HEK293 (cell line): ENCODE results near the gene RNU7-1.

Experiments
- CTCF ChIA-PET: fragments of 350-600 bp; formaldehyde crosslinking; extraction: SDS; loops from one replicate; lab custom pipeline; 2021; ENCODE audit warnings: antibody characterized with exemption; lab: Yijun Ruan, JAX
- POLR2A ChIA-PET: fragments of 300-600 bp; formaldehyde crosslinking; extraction: SDS; loops from one replicate; lab custom pipeline; 2020; ENCODE audit warnings: antibody characterized with exemption, inconsistent platforms; lab: Yijun Ruan, JAX
- H3K27ac ChIP-seq: fragments of 200-500 bp; sonication (Bioruptor generic); 2 replicates; pipeline ENCODE4 v1.5.1; 2014; ENCODE audit warnings: low read depth, low read length, control low read depth, inconsistent platforms; ENCODE audit errors: extremely low read depth
- H3K36me3 ChIP-seq, 2 experiments: fragments of 200-500 bp in 1 of 2; sonication (Bioruptor generic) in 1 of 2; 1 replicate in 1 of 2; 2 replicates in 1 of 2; pipeline ENCODE4 v1.5.1; 2014 to 2017; ENCODE audit warnings: inconsistent platforms in 2 of 2, low read length in 2 of 2; ENCODE audit not compliant: control insufficient read depth in 2 of 2, insufficient read depth in 1 of 2
- H3K4me1 ChIP-seq: fragments of 200-500 bp; sonication (Bioruptor generic); 2 replicates; pipeline ENCODE4 v1.5.1; 2014; ENCODE audit warnings: mild to moderate bottlenecking, low read length, inconsistent platforms; ENCODE audit not compliant: control insufficient read depth, insufficient read depth
- H3K4me3 ChIP-seq: 2 replicates; pipeline ENCODE4 v1.5.1; 2011; ENCODE audit warnings: low read depth, mild to moderate bottlenecking, control low read depth, low read length, moderate library complexity
- H3K9me3 ChIP-seq: fragments of 200-500 bp; sonication (Bioruptor generic); 2 replicates; pipeline ENCODE4 v1.5.1; 2014; ENCODE audit warnings: low read depth, low read length, inconsistent platforms; ENCODE audit not compliant: control insufficient read depth, insufficient read depth
- KLF17 ChIP-seq: fragments of 450-650 bp; formaldehyde crosslinking; IDR thresholded peaks from 2 replicates; pipeline ENCODE4 v1.5.1; 2016; ENCODE audit warnings: missing biosample characterization, missing genetic modification characterization
- PATZ1 ChIP-seq: fragments of 450-650 bp; formaldehyde crosslinking; IDR thresholded peaks from 2 replicates; pipeline ENCODE4 v1.5.1; 2016; ENCODE audit warnings: missing biosample characterization, missing genetic modification characterization
- ZBTB49 ChIP-seq: fragments of 450-650 bp; formaldehyde crosslinking; IDR thresholded peaks from 2 replicates; pipeline ENCODE4 v1.5.1; 2016; ENCODE audit warnings: missing biosample characterization, missing genetic modification characterization, low read depth
- ZNF184 ChIP-seq: fragments of 450-650 bp; IDR thresholded peaks from 2 replicates; pipeline ENCODE4 v1.5.1; 2018; ENCODE audit warnings: missing biosample characterization, mild to moderate bottlenecking, missing genetic modification characterization
- ZNF302 ChIP-seq: fragments of 450-650 bp; formaldehyde crosslinking; IDR thresholded peaks from 2 replicates; pipeline ENCODE4 v1.5.1; 2016; ENCODE audit warnings: missing biosample characterization, missing genetic modification characterization, low read depth
- ZNF37A ChIP-seq: fragments of 450-650 bp; IDR thresholded peaks from 2 replicates; pipeline ENCODE4 v1.5.1; 2018; ENCODE audit warnings: missing biosample characterization, missing genetic modification characterization
- ZNF398 ChIP-seq: fragments of 450-650 bp; formaldehyde crosslinking; IDR thresholded peaks from 2 replicates; pipeline ENCODE4 v1.5.1; 2017; ENCODE audit warnings: missing biosample characterization, missing genetic modification characterization
- ZNF449 ChIP-seq: fragments of 450-650 bp; formaldehyde crosslinking; IDR thresholded peaks from 2 replicates; pipeline ENCODE4 v1.5.1; 2017; ENCODE audit warnings: missing biosample characterization, mild to moderate bottlenecking, missing genetic modification characterization, moderate library complexity
- ZNF513 ChIP-seq: fragments of 450-650 bp; IDR thresholded peaks from 2 replicates; pipeline ENCODE4 v1.5.1; 2018; ENCODE audit warnings: missing biosample characterization, missing genetic modification characterization
- ZNF600 ChIP-seq: fragments of 450-650 bp; formaldehyde crosslinking; IDR thresholded peaks from 2 replicates; pipeline ENCODE4 v1.5.1; 2016; ENCODE audit warnings: missing biosample characterization, missing genetic modification characterization
- ZNF623 ChIP-seq: fragments of 450-650 bp; formaldehyde crosslinking; IDR thresholded peaks from 2 replicates; pipeline ENCODE4 v1.5.1; 2016; ENCODE audit warnings: missing biosample characterization, missing genetic modification characterization
- ZNF664 ChIP-seq: fragments of 450-650 bp; formaldehyde crosslinking; IDR thresholded peaks from 2 replicates; pipeline ENCODE4 v1.5.1; 2016; ENCODE audit warnings: missing biosample characterization, missing genetic modification characterization
- ZNF670 ChIP-seq: fragments of 450-650 bp; formaldehyde crosslinking; IDR thresholded peaks from 2 replicates; pipeline ENCODE4 v1.5.1; 2016; ENCODE audit warnings: missing biosample characterization, missing genetic modification characterization, low read depth
- ZNF701 ChIP-seq: fragments of 450-650 bp; formaldehyde crosslinking; IDR thresholded peaks from 2 replicates; pipeline ENCODE4 v1.5.1; 2016; ENCODE audit warnings: missing biosample characterization, missing genetic modification characterization
- ZNF707 ChIP-seq: fragments of 450-650 bp; formaldehyde crosslinking; IDR thresholded peaks from 2 replicates; pipeline ENCODE4 v1.5.1; 2016; ENCODE audit warnings: missing biosample characterization, missing genetic modification characterization

The RNU7-1 gene

GRCh38 chr12:6982532-6982931 lies 38.9 kb downstream of the RNU7-1 start:
- no peaks in the 10 kb centered on the region for H3K4me1 ChIP-seq
- H3K9me3 ChIP-seq = no peaks in the 10 kb centered on the region
- 0 out of 2 replicates have a peak overlapping the region, but pooled peaks have one; percentile 9 for H3K27ac ChIP-seq
- H3K36me3 ChIP-seq = peaks cover 15 to 73% of the 10 kb centered on the region in 2 experiments
- CTCF ChIA-PET = interaction anchor here (0.7 kb wide), 1 partner anchor 75 kb away, joined by 3 read pairs; no protein-coding TSS in a partner anchor
- TF ChIP-seq PATZ1 (no peak), ZNF623 (no peak), ZNF701 (tag by site-specific recombination) (no peak), ZNF449 (no peak), ZNF664 (tag by site-specific recombination) (no peak), ZBTB49 (tag by site-specific recombination) (no peak), KLF17 (no peak)
- TF ChIP-seq, all 188 proteins: peak for 0
- POLR2A ChIA-PET = no interaction called here
- H3K4me3 ChIP-seq = no peak overlapping the region

GRCh38 chr12:6987956-6988553 lies 44.4 kb downstream of the RNU7-1 start:
- POLR2A ChIA-PET = no interaction called here
- H3K27ac ChIP-seq = no peak overlapping the region
- H3K4me3 ChIP-seq = no peak overlapping the region
- no peaks in the 10 kb centered on the region for H3K4me1 ChIP-seq
- H3K9me3 ChIP-seq = no peaks in the 10 kb centered on the region
- CTCF ChIA-PET = no interaction called here
- H3K36me3 ChIP-seq = peaks cover 7 to 43% of the 10 kb centered on the region in 2 experiments; a peak in 2 of 3 replicates
- TF ChIP-seq ZNF707 (no peak), ZNF513 (tag by site-specific recombination) (no peak), ZNF670 (no peak), ZNF600 (tag by site-specific recombination) (no peak), ZNF398 (tag by site-specific recombination) (no peak), PATZ1 (no peak), ZNF302 (tag by site-specific recombination) (no peak), ZNF449 (no peak), ZNF184 (tag by site-specific recombination) (no peak), ZNF37A (tag by site-specific recombination) (no peak)
